ENCODE measurements around the gene SLC17A2.

SLC17A2 gene

GRCh38 chr6:25960734-25961133, 30.2 kb upstream of the SLC17A2 start:
- H3K27ac ChIP-seq, result no peak overlapping the region
- TF ChIP-seq ZFX (IDR thresholded peaks at IDR 0.05; ENCODE audit: borderline replicate concordance) (no peak), CTCF (IDR thresholded peaks at IDR 0.05) (no peak)

- H3K27ac ChIP-seq, result no peak overlapping the region
- no peak for TF ChIP-seq CTCF (IDR thresholded peaks at IDR 0.05)
- no peak for TF ChIP-seq ZFX (IDR thresholded peaks at IDR 0.05; ENCODE audit: borderline replicate concordance)
Observed at GRCh38 chr6:25959890-25960536, 29.5 kb upstream of the SLC17A2 start.

- TF ChIP-seq ZFX (IDR thresholded peaks at IDR 0.05; ENCODE audit: borderline replicate concordance), result no peak
- no peak for TF ChIP-seq CTCF (IDR thresholded peaks at IDR 0.05)
- no peak overlapping the region for H3K27ac ChIP-seq
Observed at GRCh38 chr6:25958700-25959162, 28.2 kb upstream of the SLC17A2 start.

GRCh38 chr6:25956226-25956625, 25.7 kb upstream of the SLC17A2 start:
- TF ChIP-seq CTCF (IDR thresholded peaks at IDR 0.05), result no peak
- no peak for TF ChIP-seq ZFX (IDR thresholded peaks at IDR 0.05; ENCODE audit: borderline replicate concordance)
- no peak overlapping the region for H3K27ac ChIP-seq

DNA sequence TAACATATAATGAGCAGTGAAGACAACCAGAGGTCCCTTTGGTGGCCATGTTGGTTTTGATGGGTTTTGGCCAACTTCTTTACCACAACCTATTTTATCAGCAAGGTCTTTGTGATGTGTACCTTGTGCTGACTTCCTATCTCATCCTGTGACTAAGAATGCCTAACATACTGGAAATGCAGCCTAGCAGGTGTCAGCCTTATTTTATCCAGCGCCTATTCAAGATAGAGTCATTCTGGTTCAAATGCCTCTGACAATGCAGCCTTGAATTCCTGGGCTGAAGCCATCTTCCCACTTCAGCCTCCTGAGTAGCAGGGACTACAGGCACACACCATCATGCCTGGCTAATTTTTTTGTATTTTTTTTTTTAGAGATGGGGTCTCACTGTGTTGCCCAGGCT, 24.3 kb upstream of the SLC17A2 start:
- H3K27ac ChIP-seq, result no peak overlapping the region
- TF ChIP-seq CTCF (IDR thresholded peaks at IDR 0.05), result no peak
- TF ChIP-seq ZFX (IDR thresholded peaks at IDR 0.05; ENCODE audit: borderline replicate concordance), result no peak

DNA sequence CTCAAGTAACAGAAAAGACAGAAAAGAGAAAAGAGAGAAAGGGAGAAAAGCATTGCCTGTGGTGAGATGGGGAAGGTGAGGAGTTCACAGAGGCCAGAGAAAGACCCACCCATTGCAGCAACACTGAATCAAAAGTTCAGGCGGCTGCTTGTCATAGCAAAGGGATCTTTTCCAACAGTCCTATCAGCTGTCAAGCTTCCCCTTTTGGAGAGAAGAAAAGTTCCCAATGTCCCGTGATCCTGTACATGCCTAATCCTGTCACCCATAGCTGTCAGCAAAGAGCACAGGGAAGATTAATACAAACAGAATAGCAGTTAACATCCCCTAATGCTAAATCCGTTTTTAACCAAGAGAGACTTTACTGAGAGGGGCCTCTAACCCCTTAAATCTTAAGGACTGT, 23.2 kb upstream of the SLC17A2 start:
- H3K27ac ChIP-seq, result no peak overlapping the region
- TF ChIP-seq ZFX (IDR thresholded peaks at IDR 0.05; ENCODE audit: borderline replicate concordance) (no peak), CTCF (IDR thresholded peaks at IDR 0.05) (no peak)

DNA sequence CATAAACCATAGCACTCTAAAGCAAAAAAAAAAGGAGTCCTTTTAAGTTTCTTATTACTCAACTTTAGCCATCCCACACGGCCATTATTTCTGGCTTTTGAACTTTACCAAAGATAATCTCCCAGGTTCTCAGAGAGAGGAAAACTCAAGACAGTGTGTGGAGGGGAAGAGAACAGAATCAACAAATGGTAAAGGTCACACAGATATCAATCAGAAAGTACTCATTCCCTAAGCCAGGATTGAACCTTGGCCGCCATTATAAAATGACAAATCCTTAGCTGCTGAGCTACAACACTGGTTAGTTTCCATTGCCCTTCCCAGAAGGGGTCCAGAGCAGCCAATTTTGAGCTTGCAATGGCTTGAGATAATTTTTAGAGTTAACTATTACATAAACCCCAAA, 22.0 kb upstream of the SLC17A2 start:
- no peak overlapping the region for H3K27ac ChIP-seq
- no peak for TF ChIP-seq ZFX (IDR thresholded peaks at IDR 0.05; ENCODE audit: borderline replicate concordance)
- TF ChIP-seq CTCF (IDR thresholded peaks at IDR 0.05), result no peak
